ENCODE data around the gene UROC1.

The UROC1 gene

DNA sequence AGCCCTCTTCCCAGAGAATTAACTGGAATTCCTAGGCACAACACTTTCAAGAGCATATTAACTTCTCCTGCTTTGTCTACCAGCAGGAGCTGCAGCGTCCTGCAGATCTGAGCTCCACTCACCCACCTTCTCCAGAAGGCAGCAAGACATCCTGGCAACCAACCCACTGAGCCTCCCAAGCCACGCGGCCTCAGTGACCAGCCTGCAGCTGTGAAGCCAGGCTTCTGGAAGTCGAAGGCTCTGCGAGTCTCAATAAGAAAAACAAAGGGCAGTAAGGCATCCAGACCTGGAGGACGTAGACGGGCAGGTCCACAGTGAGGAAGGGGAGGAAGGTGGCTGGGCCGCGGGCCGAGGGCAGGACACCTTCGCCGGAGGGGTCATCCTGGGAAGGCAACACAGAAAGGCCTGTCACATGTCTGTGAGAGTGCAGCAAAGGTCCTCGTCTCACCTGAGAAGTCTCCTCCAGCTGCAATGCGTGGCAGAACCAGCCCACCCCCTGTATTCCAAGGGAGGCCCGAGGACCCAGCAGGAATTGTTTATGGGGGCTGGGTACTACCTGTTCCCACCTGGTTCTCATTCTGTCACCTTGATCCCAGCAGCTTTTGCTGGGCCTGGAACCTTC is 78.1 kb downstream of the UROC1 start:
- Histone ChIP-seq H3K27me3 (ENCODE audit: control insufficient read depth in 5 of 5, insufficient read depth in 4 of 5, low read length in 5 of 5) (no peaks in the 10 kb centered on the region), H3K4me1 (ENCODE audit: control insufficient read depth in 5 of 5, insufficient read depth in 5 of 5, low read length in 5 of 5) (no peaks in the 10 kb centered on the region), H3K36me3 (ENCODE audit: control insufficient read depth in 5 of 5, insufficient read depth in 5 of 5, low read length in 5 of 5) (peaks cover under 1 to 80% (median 60%) of the 10 kb centered on the region in 5 donors), H3K4me3 (ENCODE audit: low read depth in 1 of 5, low read length in 5 of 5) (no peak overlapping the region), H3K9me3 (ENCODE audit: control insufficient read depth in 5 of 5, low read length in 5 of 5) (no peaks in the 10 kb centered on the region), H3K27ac (ENCODE audit: low read depth, low read length) (no peak overlapping the region), H3K9ac (ENCODE audit: low read length in 5 of 5) (no peak overlapping the region)

DNA sequence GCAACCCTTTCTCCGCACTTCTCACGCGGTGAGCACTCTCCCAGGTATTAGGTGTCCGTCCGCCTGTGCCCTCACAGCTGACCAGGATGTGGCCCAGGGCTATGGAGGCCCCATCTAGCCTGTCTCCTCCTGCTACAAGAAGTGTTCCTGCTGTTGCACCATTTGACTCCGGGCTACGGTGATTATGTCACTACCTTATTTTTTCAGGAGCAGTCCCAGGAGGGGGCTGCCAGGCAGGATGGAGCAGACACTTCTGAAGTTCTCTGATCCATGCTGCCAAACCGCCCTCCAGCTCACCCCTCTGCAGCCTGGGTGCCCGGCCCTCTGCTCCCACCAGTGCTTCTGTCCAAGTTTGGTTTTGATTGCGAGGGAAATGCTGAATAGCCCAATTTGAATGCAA is 78.8 kb downstream of the UROC1 start:
- H3K4me1 ChIP-seq (ENCODE audit: control insufficient read depth in 5 of 5, insufficient read depth in 5 of 5, low read length in 5 of 5) = no peaks in the 10 kb centered on the region
- H3K4me3 ChIP-seq (ENCODE audit: low read depth in 1 of 5, low read length in 5 of 5) = no peak overlapping the region
- H3K27me3 ChIP-seq (ENCODE audit: control insufficient read depth in 5 of 5, insufficient read depth in 4 of 5, low read length in 5 of 5) = no peaks in the 10 kb centered on the region
- no peaks in the 10 kb centered on the region for H3K9me3 ChIP-seq (ENCODE audit: control insufficient read depth in 5 of 5, low read length in 5 of 5)
- H3K9ac ChIP-seq (ENCODE audit: low read length in 5 of 5) = no peak overlapping the region
- no peak overlapping the region for H3K27ac ChIP-seq (ENCODE audit: low read depth, low read length)
- H3K36me3 ChIP-seq (ENCODE audit: control insufficient read depth in 5 of 5, insufficient read depth in 5 of 5, low read length in 5 of 5) = peaks cover 0 to 83% (median 64%) of the 10 kb centered on the region in 5 donors

DNA sequence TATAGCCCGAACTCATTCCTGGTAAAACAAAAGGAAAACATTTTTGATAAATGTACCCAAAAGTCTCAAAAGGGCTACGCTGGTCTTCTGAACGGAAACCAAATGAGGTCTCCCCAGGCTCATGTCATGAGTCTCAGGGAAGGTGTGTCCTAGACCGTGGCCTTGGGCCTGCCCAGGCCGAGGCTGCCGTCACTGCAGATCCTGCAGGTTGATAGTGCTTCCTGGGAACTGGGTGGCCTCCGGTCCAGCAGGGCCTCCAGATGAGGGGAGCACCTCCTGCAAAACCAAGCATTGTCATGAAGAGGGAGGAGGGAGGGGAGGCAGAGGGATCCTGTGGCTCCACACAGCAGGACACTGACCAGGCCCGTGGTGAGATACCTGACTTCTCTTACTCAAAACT is 79.4 kb downstream of the UROC1 start:
- H3K9ac ChIP-seq (ENCODE audit: low read length in 5 of 5) = no peak overlapping the region
- H3K4me3 ChIP-seq (ENCODE audit: low read depth in 1 of 5, low read length in 5 of 5) = no peak overlapping the region
- no peak overlapping the region for H3K27ac ChIP-seq (ENCODE audit: low read depth, low read length)
- H3K36me3 ChIP-seq (ENCODE audit: control insufficient read depth in 5 of 5, insufficient read depth in 5 of 5, low read length in 5 of 5) = peaks cover 0 to 82% (median 64%) of the 10 kb centered on the region in 5 donors
- H3K4me1 ChIP-seq (ENCODE audit: control insufficient read depth in 5 of 5, insufficient read depth in 5 of 5, low read length in 5 of 5) = no peaks in the 10 kb centered on the region
- no peaks in the 10 kb centered on the region for H3K9me3 ChIP-seq (ENCODE audit: control insufficient read depth in 5 of 5, low read length in 5 of 5)
- no peaks in the 10 kb centered on the region for H3K27me3 ChIP-seq (ENCODE audit: control insufficient read depth in 5 of 5, insufficient read depth in 4 of 5, low read length in 5 of 5)

DNA sequence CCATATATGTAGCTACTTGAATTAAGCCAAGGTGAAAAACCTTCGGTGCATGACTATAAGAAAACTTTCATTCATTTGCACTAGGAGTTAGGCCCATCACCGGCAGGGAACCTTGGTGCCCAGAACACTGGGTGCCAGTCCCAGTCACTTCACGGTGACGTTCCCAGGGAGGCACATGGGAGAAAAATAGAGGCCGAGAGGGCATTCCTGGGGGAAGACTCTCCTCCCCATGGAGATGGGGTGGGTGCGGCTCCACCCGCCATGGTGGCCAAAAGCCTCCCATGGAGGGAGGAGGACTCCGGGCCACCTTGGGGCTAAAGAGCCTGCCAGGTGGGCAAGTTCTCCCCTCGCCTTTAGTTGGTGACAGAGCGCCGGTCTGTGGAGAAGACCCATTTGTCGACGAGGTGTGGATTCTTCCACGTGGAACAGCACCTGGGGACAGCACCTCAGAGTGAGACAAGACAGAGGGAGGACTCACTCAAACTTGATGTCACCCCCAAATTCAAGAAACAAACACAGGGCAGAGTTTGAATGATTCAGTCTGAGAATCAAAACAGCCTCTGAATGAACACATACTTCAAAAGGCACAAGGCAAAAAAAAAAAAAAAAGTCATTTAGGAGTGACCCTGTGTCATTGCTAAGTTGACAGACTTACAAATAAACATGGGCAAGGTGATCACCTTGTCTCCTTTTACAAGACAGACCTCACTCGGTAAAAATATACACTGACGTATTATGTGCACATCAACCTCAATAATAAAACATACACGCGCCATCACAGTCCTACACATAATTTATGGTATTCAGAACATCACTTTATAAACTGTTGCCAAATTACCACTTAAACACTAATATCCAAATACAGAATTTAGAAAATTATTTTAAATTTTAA is 80.5 kb downstream of the UROC1 start:
- H3K9me3 ChIP-seq (ENCODE audit: control insufficient read depth in 5 of 5, low read length in 5 of 5) = no peaks in the 10 kb centered on the region
- H3K27ac ChIP-seq (ENCODE audit: low read depth, low read length) = no peak overlapping the region
- H3K4me1 ChIP-seq (ENCODE audit: control insufficient read depth in 5 of 5, insufficient read depth in 5 of 5, low read length in 5 of 5) = no peaks in the 10 kb centered on the region
- H3K27me3 ChIP-seq (ENCODE audit: control insufficient read depth in 5 of 5, insufficient read depth in 4 of 5, low read length in 5 of 5) = no peaks in the 10 kb centered on the region
- no peak overlapping the region for H3K4me3 ChIP-seq (ENCODE audit: low read depth in 1 of 5, low read length in 5 of 5)
- H3K36me3 ChIP-seq (ENCODE audit: control insufficient read depth in 5 of 5, insufficient read depth in 5 of 5, low read length in 5 of 5) = peaks cover 0 to 76% (median 67%) of the 10 kb centered on the region in 5 donors
- H3K9ac ChIP-seq (ENCODE audit: low read length in 5 of 5) = no peak overlapping the region

DNA sequence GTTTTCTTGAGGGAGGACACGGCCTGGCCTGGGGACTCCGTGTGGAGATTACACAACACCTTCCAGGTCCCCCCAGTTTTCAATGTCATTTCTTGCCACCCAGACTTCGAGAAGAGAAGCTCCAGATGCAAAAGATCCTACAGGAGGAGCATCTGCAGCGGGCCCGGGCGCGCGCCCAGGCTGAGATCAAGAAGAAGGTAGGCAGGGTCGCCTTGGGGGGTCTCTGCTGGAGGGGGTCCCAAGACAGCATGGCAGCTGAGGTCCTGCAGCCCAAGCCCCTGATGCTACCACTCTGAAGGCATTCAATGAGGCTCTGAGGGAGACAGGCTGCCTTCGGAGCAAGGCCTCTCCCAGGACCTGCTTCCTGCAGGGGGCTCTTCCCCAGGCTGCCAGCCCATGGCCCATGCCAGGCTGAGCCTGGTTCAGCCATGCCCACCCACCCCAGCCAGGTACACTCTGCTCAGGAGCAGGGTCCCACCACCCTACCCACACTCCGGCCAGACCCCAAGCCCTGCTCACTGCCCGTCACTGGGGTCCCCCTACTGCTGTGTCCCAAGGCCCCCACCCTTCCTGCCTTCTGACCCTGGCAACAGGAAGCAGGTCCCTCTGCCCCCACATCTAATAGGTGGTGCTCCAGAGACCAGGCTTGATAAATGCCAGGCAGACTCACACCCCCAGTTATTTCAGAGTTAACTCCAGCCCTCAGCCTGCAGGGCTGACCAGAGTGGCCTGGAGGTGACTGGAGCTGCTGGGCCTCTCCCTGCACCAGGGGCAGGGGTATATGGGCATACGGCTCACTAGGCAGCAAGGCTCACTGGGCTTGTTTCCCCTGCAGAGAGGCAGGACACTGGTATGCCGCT is 81.9 kb downstream of the UROC1 start:
- Histone ChIP-seq H3K9ac (ENCODE audit: low read length in 5 of 5) (no peak overlapping the region), H3K4me1 (ENCODE audit: control insufficient read depth in 5 of 5, insufficient read depth in 5 of 5, low read length in 5 of 5) (no peaks in the 10 kb centered on the region), H3K9me3 (ENCODE audit: control insufficient read depth in 5 of 5, low read length in 5 of 5) (peaks cover 0 to 5% (median 4%) of the 10 kb centered on the region in 5 donors), H3K36me3 (ENCODE audit: control insufficient read depth in 5 of 5, insufficient read depth in 5 of 5, low read length in 5 of 5) (peaks cover 0 to 65% (median 60%) of the 10 kb centered on the region in 5 donors), H3K27ac (ENCODE audit: low read depth, low read length) (no peak overlapping the region), H3K4me3 (ENCODE audit: low read depth in 1 of 5, low read length in 5 of 5) (no peak overlapping the region), H3K27me3 (ENCODE audit: control insufficient read depth in 5 of 5, insufficient read depth in 4 of 5, low read length in 5 of 5) (no peaks in the 10 kb centered on the region)

DNA sequence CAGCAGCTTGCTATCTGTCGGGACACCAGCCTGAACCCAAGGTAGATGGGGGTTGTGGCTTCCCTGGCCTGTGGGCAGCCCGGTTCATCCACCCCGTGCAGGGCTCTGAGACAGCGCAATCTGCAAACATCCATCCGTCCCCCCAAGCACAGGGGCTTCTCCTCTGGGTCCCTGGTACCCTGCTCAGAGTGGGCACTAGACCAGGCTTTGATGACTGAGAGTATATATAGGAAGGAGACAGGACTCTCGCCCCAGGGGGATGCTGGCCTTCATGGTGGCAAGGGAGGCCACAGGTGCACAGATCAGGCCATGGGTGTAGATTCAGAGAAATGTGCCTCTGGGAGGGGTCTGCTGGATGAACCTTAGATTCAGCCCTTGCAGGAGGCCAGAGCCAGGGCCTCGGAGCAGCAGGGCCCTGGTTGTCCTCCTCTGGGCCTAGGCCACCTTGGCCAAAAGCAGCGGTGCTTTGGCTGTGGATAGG is 82.6 kb downstream of the UROC1 start:
- Histone ChIP-seq H3K4me3 (ENCODE audit: low read depth in 1 of 5, low read length in 5 of 5) (no peak overlapping the region), H3K9ac (ENCODE audit: low read length in 5 of 5) (no peak overlapping the region), H3K9me3 (ENCODE audit: control insufficient read depth in 5 of 5, low read length in 5 of 5) (peaks cover 0 to 7% (median 4%) of the 10 kb centered on the region in 5 donors), H3K36me3 (ENCODE audit: control insufficient read depth in 5 of 5, insufficient read depth in 5 of 5, low read length in 5 of 5) (peaks cover 0 to 59% (median 56%) of the 10 kb centered on the region in 5 donors), H3K4me1 (ENCODE audit: control insufficient read depth in 5 of 5, insufficient read depth in 5 of 5, low read length in 5 of 5) (no peaks in the 10 kb centered on the region), H3K27me3 (ENCODE audit: control insufficient read depth in 5 of 5, insufficient read depth in 4 of 5, low read length in 5 of 5) (no peaks in the 10 kb centered on the region), H3K27ac (ENCODE audit: low read depth, low read length) (no peak overlapping the region)

DNA sequence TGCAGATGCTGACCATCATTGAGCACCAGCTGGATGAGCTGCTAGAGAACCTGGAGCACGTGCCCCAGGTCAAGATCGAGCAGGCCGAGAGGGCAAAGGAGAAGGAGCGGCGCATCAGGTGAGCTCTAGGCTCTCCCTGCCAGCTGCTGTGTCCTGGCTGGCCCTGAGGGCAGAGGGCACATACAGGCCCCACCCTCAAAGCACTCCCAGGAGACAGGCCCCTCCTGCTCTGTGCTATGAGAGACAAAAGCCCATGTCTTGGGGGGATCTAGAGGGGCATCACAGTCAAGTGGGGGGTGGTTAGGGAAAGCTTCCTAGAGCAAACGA is 83.3 kb downstream of the UROC1 start:
- H3K27ac ChIP-seq (ENCODE audit: low read depth, low read length) = no peak overlapping the region
- H3K27me3 ChIP-seq (ENCODE audit: control insufficient read depth in 5 of 5, insufficient read depth in 4 of 5, low read length in 5 of 5) = no peaks in the 10 kb centered on the region
- no peak overlapping the region for H3K9ac ChIP-seq (ENCODE audit: low read length in 5 of 5)
- no peak overlapping the region for H3K4me3 ChIP-seq (ENCODE audit: low read depth in 1 of 5, low read length in 5 of 5)
- no peaks in the 10 kb centered on the region for H3K4me1 ChIP-seq (ENCODE audit: control insufficient read depth in 5 of 5, insufficient read depth in 5 of 5, low read length in 5 of 5)
- peaks cover 0 to 7% (median 4%) of the 10 kb centered on the region in 5 donors for H3K9me3 ChIP-seq (ENCODE audit: control insufficient read depth in 5 of 5, low read length in 5 of 5)
- H3K36me3 ChIP-seq (ENCODE audit: control insufficient read depth in 5 of 5, insufficient read depth in 5 of 5, low read length in 5 of 5) = peaks cover 0 to 52% (median 49%) of the 10 kb centered on the region in 5 donors

DNA sequence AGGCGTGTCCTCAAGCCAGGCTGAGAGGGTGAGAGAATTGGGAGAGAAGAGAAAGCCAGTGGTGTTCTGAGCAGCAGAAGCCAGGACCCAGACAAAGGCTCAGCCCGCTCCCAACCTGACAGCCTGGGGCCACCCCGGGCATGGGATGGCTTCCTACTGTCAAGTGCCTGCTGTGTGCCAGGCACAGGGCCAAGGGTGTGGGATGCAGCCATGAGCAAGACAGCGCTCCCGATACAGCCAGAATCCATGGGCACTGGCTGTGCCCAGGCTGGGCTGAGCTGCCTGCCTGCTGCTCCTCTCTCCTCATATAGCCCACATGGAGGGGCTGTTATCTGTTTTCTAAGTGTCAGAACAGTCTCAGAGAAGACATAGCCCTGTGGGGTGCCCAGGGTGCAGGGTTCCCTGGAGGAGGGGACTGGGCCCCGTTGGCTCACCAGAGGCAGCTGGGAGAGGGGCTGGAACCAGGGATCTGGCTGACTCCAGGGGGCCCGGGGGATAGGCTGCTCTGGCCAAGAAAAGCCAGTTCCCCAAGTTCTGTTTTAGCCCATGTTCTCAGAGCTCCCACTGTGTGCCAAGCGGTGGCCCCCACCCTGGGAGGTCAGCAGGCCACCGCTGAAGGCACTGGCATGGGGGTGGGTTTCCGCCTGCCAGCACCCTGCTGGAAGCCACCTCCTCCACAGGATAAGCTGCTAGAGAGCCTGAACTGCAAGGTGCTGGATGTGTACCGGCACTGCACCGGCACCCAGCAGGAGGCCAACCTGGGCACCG is 83.9 kb downstream of the UROC1 start:
- H3K4me1 ChIP-seq (ENCODE audit: control insufficient read depth in 5 of 5, insufficient read depth in 5 of 5, low read length in 5 of 5) = no peaks in the 10 kb centered on the region
- no peak overlapping the region for H3K4me3 ChIP-seq (ENCODE audit: low read depth in 1 of 5, low read length in 5 of 5)
- peaks cover 0 to 7% (median 4%) of the 10 kb centered on the region in 5 donors for H3K9me3 ChIP-seq (ENCODE audit: control insufficient read depth in 5 of 5, low read length in 5 of 5)
- no peaks in the 10 kb centered on the region for H3K27me3 ChIP-seq (ENCODE audit: control insufficient read depth in 5 of 5, insufficient read depth in 4 of 5, low read length in 5 of 5)
- H3K9ac ChIP-seq (ENCODE audit: low read length in 5 of 5) = no peak overlapping the region
- H3K36me3 ChIP-seq (ENCODE audit: control insufficient read depth in 5 of 5, insufficient read depth in 5 of 5, low read length in 5 of 5) = peaks cover 0 to 46% (median 43%) of the 10 kb centered on the region in 5 donors
- no peak overlapping the region for H3K27ac ChIP-seq (ENCODE audit: low read depth, low read length)

DNA sequence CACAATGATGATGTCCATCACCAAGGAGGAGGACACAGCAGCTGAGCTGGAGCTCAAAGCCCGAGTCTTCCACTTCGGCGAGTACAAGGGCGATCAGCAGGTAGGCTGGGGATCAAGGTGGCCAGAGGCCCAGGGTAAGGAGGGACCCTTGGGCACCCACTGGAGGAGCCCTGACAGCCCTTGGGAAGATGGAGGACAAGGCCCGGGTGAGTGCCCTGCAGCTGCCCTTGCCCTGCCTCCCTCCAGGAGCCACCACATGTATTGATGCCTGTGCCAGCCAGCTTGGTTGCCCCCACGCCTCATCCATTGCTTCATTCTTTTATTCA is 84.5 kb downstream of the UROC1 start:
- Histone ChIP-seq H3K4me1 (ENCODE audit: control insufficient read depth in 5 of 5, insufficient read depth in 5 of 5, low read length in 5 of 5) (no peaks in the 10 kb centered on the region), H3K36me3 (ENCODE audit: control insufficient read depth in 5 of 5, insufficient read depth in 5 of 5, low read length in 5 of 5) (peaks cover 0 to 40% (median 37%) of the 10 kb centered on the region in 5 donors), H3K4me3 (ENCODE audit: low read depth in 1 of 5, low read length in 5 of 5) (no peak overlapping the region), H3K9ac (ENCODE audit: low read length in 5 of 5) (no peak overlapping the region), H3K27me3 (ENCODE audit: control insufficient read depth in 5 of 5, insufficient read depth in 4 of 5, low read length in 5 of 5) (no peaks in the 10 kb centered on the region), H3K27ac (ENCODE audit: low read depth, low read length) (no peak overlapping the region), H3K9me3 (ENCODE audit: control insufficient read depth in 5 of 5, low read length in 5 of 5) (peaks cover 0 to 11% (median 5%) of the 10 kb centered on the region in 5 donors)

Measured in subcutaneous abdominal adipose tissue (tissue), 5 donors.